Measurements from ENCODE around the gene GAK.
A peak's percentile ranks its signal among the peaks of the same experiment; 100 is the strongest.

Gene GAK

GRCh38 chr4:906339-907102 is 25.6 kb downstream of the GAK start:
- DNase-seq: no peak

DNA sequence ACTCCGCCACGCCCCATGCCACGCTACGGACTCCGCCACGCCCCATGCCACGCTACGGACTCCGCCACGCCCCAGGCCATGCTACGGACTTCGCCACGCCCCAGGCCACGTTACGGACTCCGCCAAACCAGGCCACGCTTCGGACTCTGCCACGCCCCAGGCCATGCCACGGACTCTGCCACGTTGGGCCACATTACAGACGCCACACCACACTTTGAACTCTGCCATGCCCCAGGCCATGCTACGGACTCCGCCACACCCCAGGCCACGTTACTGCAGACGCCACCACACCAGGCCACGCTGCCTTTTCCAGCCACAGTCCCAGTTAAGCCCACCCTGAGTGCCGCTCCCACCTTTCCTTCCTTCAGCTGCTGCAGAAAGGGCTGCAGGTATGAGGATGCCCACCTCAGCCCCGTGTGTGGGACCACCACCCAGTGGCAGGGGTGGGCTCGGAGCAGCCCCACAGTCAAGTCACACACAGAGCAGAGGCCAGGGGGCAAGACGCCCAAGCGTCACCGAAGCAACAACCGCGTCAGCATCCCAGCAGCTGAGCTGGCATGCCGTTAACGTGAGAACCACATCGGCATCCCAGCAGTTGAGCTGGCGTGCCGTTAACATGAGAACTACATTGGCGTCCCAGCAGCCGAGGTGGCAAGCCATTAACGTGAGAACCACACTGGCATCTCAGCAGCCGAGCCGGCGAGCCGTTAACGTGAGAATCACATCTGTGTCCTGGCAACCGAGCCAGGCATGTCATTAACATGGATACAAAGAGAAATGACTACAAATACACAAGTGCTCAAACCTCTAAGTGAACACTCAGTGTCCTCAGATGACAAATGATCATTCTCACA is 26.4 kb downstream of the GAK start:
- DNase-seq: no peak

DNA sequence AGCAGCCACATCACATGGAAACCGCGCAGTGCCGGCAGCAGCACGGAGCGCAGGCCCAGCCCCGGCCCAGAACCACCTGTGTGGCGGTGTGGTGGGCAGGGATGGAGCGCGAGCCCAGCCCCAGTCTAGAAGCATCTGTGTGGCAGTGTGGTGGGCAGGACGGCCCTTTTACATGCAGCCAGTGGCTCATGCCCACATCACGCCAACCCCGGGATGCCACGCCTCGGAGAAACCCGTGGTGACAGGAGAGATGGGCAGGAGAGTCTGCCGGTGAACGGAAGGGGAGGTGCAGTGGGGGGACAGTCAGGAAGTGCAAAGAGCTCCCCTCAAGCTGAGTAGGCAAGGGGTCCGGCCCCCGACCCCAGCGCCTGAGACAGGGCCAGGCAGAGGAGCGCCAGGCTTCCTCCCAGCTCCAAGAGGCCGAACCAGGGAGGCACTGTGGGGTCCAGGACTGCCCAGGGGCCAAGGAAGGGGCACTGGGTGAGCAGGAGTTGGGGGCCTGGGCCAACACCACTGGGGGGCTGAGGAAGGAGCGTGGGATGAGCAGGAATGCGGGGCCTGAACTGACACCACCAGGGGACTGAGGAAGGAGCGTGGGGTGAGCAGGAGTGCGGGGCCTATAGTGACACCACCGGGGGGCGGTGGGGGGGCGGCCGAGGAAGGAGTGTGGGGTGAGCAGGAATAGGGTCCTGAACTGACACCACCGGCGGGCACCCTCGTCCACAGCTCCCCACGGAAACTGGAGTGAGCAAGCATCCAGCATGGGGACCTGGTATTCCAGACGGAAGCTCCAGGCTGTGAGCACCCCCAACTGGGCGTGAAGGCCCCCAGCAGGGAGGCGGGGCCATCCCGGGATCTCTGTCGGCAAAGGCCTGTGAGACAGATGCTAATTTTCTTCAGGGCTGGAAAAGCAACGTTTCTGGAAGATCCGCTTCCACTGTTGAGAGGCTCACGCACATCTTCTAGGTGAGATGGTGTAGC is 28.8 kb downstream of the GAK start:
- DNase-seq: no peak

GRCh38 chr4:901192-901910 is 30.8 kb downstream of the GAK start:
- no peak for DNase-seq

DNA sequence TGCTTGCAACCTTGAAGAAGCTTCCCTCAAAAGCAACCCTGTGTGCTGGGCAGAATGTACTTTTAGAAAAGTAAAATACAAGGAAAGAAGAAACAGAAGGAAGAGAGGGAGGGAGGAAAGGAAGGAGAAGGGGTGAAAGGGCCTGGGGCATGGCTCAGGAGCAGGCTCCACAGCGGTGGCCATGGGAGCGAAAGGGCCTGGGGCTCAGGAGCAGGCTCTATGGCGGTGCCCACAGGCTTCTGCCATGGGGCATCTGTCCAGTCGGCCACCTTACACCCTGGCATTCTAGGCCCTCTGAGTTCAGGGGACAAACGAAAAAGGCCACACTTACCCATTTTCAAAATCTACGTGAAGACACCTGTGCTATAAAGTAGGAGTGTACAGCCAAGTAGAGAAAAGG is 31.4 kb downstream of the GAK start:
- no peak for DNase-seq

- no peak for DNase-seq
These were observed 32.0 kb downstream of the GAK start for GRCh38 chr4:900073-900472.

GRCh38 chr4:899556-899906 is 32.6 kb downstream of the GAK start:
- no peak for DNase-seq

DNA sequence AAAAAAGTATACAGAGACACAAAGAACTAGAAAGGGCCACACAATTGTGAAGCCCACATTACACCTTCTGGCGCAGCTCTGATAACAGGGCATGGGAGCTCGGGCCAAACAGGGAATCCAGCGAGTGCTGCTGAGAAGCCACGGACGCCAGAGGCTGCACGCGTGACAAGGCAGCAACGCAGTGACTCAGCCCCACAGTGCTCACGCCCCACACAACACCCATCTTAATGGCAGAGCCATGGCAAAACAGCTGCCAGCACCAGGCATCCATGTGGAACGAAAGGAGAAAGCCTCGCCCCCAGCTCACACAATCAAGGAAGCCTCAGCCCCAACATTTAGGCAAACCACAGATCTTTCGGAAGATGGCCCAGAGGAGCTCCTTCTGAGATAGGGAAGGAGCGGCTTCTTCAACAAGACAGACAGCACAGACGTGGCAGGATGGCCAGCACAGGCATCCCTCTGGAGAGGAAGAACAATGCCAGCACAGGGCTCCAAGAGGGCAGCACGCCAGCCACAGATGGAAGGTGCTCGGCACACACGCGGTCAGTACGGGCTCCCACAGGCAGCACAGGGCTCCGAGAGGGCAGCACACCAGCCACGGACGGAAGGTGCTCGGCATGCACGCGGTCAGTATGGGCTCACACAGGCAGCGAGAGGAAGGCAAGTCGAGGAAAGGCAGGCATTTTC is 33.1 kb downstream of the GAK start:
- no peak for DNase-seq

GRCh38 chr4:898123-898522 is 34.0 kb downstream of the GAK start:
- no peak for DNase-seq

GRCh38 chr4:896630-897029 is 35.5 kb downstream of the GAK start:
- no peak for DNase-seq

DNA sequence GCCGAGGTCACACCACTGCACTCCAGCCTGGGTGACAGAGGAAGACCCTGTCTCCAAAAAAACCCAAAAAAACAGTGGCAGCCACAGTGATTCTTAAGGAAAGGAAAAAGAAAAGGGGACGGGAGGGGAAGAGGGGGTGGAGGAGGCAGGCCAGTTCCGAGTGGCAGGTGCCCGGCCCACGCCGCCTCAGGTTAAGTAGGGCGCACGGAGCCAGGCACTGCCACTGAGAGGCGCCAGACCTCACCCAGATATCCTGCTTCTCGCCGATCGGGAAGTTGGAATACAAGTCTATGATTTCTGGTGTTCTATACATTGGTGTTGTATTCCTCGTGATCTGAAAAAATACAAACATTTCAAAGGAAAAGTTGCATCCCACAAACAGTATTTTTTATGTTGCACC is 35.9 kb downstream of the GAK start:
- DNase-seq: no peak

DNA sequence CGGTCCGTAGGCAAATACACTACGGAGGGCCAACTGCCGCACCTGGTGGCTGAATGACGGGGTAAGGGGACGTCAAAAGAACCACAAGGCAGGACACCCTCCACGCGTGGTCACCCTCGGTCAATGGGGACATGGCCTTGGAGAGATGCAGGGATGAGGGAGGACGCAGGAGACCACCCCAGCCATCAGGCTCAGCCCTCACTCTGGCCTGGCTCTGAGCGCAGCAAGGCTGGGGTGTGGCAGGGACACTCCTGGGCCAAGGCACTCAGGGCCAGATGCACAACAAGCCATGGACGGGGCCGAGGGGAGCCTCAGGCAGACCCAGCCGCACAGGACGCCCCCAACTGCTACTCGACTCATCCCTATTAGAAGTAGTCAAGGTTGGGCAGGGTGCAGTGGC is 36.5 kb downstream of the GAK start:
- no peak for DNase-seq

DNA sequence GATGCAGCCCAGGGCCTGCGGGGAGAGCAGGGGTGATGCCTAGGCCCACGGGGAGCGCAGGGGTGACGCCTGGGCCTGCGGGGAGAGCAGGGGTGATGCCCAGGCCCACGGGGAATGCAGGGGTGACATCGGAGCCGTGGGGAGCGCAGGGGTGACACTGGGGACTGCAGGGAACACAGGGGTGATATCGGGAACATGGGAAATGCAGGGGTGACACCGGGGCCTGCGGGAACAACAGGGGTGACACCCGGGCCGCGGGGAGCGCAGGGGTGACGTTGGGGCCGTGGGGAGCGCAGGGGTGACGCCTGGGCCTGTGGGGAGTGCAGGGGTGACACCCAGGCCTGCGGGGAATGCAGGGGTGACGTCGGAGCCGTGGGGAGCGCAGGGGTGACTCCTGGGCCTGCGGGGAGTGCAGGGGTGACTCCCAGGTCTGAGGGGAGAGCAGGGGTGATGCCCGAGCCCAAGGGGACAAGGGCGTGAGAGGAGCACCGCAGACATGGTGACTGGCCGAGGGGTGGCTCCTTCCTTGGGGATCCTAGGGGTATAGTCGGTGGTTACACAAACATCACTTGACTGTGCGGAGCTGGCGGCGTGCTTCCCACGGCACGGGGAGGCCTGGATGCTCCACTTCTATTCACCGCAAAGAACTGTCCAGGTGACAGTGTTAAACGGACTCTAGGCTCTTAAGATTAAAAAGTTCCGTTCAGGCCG is 38.0 kb downstream of the GAK start:
- no peak for DNase-seq

DNA sequence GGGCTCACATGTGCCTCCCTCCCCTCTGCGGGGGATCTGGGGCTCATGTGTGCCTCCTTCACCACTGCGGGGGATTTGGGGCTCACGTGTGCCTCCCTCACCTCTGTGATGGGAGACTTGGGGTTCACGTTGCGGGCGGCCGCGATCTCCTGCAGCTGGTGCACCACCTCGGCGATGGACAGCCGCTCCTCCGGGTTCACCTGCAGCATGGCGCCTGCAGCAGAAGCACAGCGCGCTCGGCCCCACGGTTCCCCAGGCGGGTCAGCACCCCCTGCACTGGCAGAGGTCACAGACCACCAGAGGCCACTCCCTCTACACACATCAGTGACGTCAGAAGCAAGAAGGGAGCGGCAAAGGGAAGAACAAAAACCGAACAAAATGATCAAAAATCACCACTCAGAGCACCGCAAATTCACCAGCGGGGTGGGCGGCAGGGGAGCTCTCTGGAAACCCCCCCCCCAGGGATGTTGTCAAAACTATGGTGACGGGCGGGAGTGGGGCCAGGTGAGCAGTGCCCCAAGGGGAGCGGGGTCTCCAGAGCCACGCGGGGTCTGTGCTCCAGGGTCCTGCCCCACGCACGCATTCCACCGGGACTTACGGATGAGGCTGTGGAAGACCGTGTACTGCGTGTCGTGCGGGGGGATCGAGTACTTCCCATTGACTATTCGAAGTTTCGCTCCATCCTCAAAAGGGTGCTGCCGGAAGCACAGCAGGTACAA is 38.7 kb downstream of the GAK start:
- DNase-seq: no peak

GRCh38 chr4:892780-893179 is 39.3 kb downstream of the GAK start:
- no peak for DNase-seq

DNA sequence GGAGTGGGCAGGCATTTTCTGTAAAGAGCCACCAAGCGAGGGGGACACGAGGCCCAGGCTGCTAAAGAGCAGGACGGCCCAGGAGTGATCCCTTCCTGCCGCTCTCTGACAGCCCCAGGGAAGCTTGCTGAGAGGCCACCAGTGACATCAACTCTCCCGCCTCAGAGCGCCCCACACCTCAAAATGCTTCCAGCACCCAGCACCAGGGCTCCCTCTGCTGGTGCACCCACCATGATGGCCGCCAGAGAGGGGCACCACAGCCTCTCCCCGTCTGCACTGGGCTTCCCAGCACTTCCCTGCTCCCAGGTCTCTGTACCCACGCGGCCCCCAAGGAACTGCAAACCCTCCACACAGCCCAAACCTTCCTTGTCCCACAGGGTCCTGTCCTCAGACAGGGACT is 40.4 kb downstream of the GAK start:
- peak; percentile 48 for DNase-seq

DNA sequence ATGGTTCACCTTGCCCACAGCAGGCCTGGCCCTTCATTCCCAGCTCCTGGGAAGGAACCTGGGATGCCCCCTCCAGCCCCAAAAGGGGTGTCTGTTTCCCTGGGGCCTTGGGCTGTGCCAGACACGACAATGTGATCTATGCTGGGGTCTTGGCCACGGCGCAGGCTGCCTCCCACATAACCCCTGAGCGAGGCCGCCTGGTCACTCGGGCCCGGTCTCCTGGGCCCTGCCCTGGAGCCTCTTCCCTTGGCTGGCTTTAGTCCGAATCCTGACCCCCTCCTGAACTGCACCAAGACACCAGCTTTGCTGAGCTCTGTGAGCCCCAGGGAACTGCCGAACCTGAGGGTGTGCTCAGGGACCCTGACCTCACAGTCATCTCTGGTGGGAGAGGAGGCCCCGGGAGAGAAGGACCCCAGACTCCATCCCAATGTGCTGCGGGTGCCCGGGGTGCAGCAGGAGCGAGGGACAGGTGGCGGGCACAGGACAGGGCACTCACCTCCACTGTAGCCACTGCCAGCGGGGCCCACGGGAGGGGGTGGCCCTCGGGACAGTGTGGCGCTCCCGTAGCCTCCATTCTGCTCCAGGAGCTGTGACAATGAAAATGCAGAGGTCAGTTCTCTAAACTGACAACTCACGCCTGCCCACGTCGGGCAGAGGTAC is 42.0 kb downstream of the GAK start:
- no peak for DNase-seq

DNA sequence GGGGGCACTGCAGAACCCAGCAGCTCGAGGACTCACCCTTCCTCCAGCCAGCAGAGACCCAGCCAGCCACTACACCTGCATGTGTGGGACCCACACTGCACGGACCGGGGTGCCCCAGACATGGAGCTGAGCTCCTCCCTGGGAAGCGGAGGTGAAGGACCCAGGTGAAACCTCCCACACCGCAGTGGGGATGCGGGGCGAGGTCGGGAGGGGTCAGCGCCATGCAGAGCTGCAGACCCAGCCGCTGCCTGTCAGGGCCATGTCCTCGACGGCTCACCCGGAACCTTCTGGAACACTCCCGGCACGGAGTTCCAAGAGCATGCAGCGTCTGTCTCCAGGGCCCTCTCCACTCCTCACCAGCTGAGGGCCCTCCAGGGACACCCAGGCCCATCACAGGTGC is 42.6 kb downstream of the GAK start:
- DNase-seq: no peak

GRCh38 chr4:888029-888428 is 44.1 kb downstream of the GAK start:
- DNase-seq: no peak
